C4-2B (cell line): Measurements from ENCODE around the gene LATS2.

Experiments used
- CTCF ChIP-seq: fragments of 450-650 bp; conservative IDR thresholded peaks from 2 replicates; pipeline ENCODE4 v1.5.1; 2017; ENCODE audit warnings: mild to moderate bottlenecking
- ZFX ChIP-seq: fragments of 450-650 bp; IDR thresholded peaks from 2 replicates; pipeline ENCODE4 v1.6.1; 2017

GRCh38 chr13:21020176-21020575 is 41.2 kb downstream of the LATS2 start:
- TF ChIP-seq CTCF (no peak), ZFX (no peak)
